ENCODE results near the gene AMBRA1. TPM values are rescaled to one million over a fixed set of nuclear protein-coding genes. Genes with fewer than 3 reads are reported as not detected.

AMBRA1 gene
- total and polyA plus RNA-seq, 2 donors (not counting 3 experiments of a cell fraction or from before 2014, with no cell fraction given), result 18.4 to 32.4 TPM

DNA sequence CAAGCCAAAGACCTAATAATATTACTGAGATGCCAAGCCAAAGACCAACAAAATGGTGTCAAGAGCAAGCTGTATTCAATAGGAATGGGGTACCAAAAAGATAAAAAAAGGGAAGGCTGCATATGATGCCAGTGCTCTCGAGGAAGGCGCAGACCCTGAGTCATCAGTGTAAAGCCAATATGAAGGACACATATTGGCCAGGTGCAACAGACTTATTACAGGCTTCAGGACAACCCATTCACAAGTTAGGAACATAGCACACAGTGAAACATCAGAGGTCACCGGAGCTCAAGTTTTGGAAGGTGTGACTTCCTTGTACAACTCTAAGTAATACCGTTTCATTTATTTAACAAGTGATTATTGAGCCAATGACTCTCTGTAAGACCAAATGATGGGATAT, 58.1 kb downstream of the AMBRA1 start:
- H3K36me3 ChIP-seq (ENCODE audit: control insufficient read depth in 2 of 2, extremely low read depth in 1 of 2, insufficient read depth in 2 of 2, low read length in 2 of 2), result no peaks in the 10 kb centered on the region
- intact Hi-C loops (cut with micrococcal nuclease) (loop anchor here (2.0 kb wide), 1 partner anchor 297 kb away; no protein-coding TSS in a partner anchor), dilution Hi-C loops (cut with MboI; ENCODE audit: extremely low pct_ligation_motif_present, low sequenced_read_pairs) (no loop called here)
- FAIRE-seq (no peak), DNase-seq (ENCODE audit: low read depth, low spot score) (no peak)
- H2AFZ ChIP-seq (ENCODE audit: low read depth, low read length), result no peak overlapping the region
- no peak overlapping the region for H3K9ac ChIP-seq (replicated peaks; ENCODE audit: extremely low read depth, insufficient read depth, low read length)
- no peak for TF ChIP-seq POLR2AphosphoS5 (IDR thresholded peaks at IDR 0.05; ENCODE audit: insufficient read depth, low read depth, low read length)
- TF ChIP-seq, protein P1, sequence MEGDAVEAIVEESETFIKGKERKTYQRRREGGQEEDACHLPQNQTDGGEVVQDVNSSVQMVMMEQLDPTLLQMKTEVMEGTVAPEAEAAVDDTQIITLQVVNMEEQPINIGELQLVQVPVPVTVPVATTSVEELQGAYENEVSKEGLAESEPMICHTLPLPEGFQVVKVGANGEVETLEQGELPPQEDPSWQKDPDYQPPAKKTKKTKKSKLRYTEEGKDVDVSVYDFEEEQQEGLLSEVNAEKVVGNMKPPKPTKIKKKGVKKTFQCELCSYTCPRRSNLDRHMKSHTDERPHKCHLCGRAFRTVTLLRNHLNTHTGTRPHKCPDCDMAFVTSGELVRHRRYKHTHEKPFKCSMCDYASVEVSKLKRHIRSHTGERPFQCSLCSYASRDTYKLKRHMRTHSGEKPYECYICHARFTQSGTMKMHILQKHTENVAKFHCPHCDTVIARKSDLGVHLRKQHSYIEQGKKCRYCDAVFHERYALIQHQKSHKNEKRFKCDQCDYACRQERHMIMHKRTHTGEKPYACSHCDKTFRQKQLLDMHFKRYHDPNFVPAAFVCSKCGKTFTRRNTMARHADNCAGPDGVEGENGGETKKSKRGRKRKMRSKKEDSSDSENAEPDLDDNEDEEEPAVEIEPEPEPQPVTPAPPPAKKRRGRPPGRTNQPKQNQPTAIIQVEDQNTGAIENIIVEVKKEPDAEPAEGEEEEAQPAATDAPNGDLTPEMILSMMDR (IDR thresholded peaks at IDR 0.05; ENCODE audit: extremely low read depth in 1 of 2, insufficient read depth in 1 of 2, low read depth in 1 of 2, low read length in 2 of 2), result no peak
- TF ChIP-seq JUN (IDR thresholded peaks at IDR 0.05; ENCODE audit: borderline replicate concordance, insufficient read depth, insufficient read length, low read depth), result no peak
- TF ChIP-seq GATA2 (IDR thresholded peaks at IDR 0.05; ENCODE audit: insufficient read depth, insufficient read length, low read depth, low read length), result no peak
- TF ChIP-seq, protein P2, sequence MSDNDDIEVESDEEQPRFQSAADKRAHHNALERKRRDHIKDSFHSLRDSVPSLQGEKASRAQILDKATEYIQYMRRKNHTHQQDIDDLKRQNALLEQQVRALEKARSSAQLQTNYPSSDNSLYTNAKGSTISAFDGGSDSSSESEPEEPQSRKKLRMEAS (IDR thresholded peaks at IDR 0.05; ENCODE audit: insufficient read depth, insufficient read length), result no peak
- no peak for TF ChIP-seq FOS (IDR thresholded peaks at IDR 0.05; ENCODE audit: borderline replicate concordance, insufficient read depth, low read length)
- no peak for TF ChIP-seq MYC (IDR thresholded peaks at IDR 0.05; ENCODE audit: low read depth, low read length)
- no peak for TF ChIP-seq POLR2A (IDR thresholded peaks at IDR 0.05; ENCODE audit: low read depth, low read length)
- TF ChIP-seq EZH2 (IDR thresholded peaks at IDR 0.05; ENCODE audit: borderline replicate concordance, low read depth, low read length, severe bottlenecking), result no peak
- H3K79me2 ChIP-seq (ENCODE audit: control insufficient read depth, insufficient read depth, low read length), result peaks cover 42% of the 10 kb centered on the region
- H3K27ac ChIP-seq (ENCODE audit: insufficient read depth, low read depth, low read length), result no peak overlapping the region
- ChIA-PET CTCF (interaction anchor here (1.2 to 11.0 kb wide), 4 partner anchors 44 to 183 kb away, joined by 4 to 114 read pairs (median 52); partner anchors contain the start of gene CHRM4), POLR2A (no interaction called here)
- H3K9me3 ChIP-seq (replicated peaks; ENCODE audit: control insufficient read depth, insufficient read depth, low read length), result no peaks in the 10 kb centered on the region
- no TSS peak for BruUV-seq (replicated peaks)
- peaks cover 7% of the 10 kb centered on the region for H4K20me1 ChIP-seq (replicated peaks; ENCODE audit: control insufficient read depth, extremely low read depth, insufficient read depth, low read length)
- no peak overlapping the region for H3K4me3 ChIP-seq (replicated peaks in 1 of 3; ENCODE audit: insufficient read depth in 1 of 3, low read depth in 1 of 3, low read length in 3 of 3)
- H3K4me1 ChIP-seq (ENCODE audit: control insufficient read depth, extremely low read depth, insufficient read depth, low read length), result no peaks in the 10 kb centered on the region
- H3K27me3 ChIP-seq (ENCODE audit: control insufficient read depth in 2 of 2, insufficient read depth in 2 of 2, low read length in 2 of 2), result no peaks in the 10 kb centered on the region
- no peak overlapping the region for H3K4me2 ChIP-seq (ENCODE audit: insufficient read depth, low read length)
- no peaks in the 10 kb centered on the region for H3K9me1 ChIP-seq (replicated peaks; ENCODE audit: control insufficient read depth, extremely low read depth, insufficient read depth, low read length)
